Raji (cell line): ENCODE measurements around the gene VN1R5.
"Not testable (repeated sequence)": the region's sequence is repeated elsewhere in the genome, so short reads cannot be mapped to it uniquely, and the experiment has no call there.

ENCODE experiments used
- POLR2A ChIP-seq: IDR thresholded peaks from 2 replicates; pipeline ENCODE4 v1.6.1; 2011; ENCODE audit warnings: low read depth, low read length, control low read depth; ENCODE audit not compliant: insufficient read depth

The VN1R5 gene

DNA sequence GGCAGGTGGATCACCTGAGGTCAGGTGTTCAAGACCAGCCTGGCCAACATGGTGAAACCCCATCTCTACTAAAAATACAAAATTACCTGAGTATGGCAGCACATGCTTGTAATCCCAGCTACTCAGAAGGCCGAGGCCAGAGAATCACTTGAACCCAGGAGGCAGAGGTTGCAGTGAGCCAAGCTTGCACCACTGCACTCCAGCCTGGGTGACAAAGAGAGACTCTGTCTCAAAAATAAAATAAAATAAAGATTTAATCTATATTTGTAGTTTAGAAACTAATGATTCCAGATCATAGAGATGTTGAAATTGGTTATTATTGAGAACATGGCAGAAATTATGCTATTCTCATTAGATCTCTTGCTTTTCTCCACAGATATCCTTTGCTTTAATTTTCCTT lies at the start of gene VN1R5:
TSS of gene VN1R5 (plus strand) at position 301 of the 400 bp plus-strand sequence.
- not testable (repeated sequence) for TF ChIP-seq POLR2A

- TF ChIP-seq POLR2A = no peak
Observed at GRCh38 chr1:247209396-247209795, 46.5 kb upstream of the VN1R5 start.

- no peak for TF ChIP-seq POLR2A
Observed at GRCh38 chr1:247210062-247210375, 45.9 kb upstream of the VN1R5 start.

DNA sequence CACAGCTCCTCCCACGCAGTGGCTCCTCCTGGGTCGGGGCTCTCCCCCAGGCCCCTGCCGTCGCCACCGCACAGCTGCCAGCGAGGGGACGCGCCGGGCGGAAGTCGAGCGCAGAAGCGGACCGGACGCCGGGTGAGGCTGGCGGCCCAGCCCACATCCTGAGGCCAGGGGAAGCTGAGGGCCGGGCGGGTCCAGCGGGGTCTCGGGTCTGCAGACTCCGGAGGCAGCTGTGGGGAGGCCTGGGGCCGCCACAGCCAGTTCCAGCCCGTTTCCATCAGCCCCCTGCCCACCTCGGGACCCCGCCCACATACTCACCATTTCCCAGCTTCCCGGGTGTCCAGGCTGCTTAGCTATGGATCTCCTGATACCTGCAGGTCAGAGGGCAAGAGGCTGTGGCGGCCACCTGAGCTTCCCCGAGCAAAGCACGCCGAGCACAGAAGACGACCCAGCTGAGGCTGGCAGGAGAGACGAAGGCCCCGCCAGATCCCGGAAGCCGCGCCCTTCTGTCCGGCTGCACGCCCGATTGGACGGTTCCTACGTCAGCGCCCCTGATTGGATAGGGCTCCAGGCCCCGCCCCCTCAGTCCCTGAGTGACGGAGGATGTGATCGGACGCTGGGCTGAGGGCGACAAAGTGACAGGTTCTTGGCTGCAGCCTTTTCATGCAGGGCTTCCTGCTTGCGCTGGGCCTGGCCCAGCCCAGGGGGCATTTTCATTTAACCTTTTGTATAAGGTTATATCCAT lies 45.3 kb upstream of the VN1R5 start:
- peak; percentile 93 for TF ChIP-seq POLR2A

DNA sequence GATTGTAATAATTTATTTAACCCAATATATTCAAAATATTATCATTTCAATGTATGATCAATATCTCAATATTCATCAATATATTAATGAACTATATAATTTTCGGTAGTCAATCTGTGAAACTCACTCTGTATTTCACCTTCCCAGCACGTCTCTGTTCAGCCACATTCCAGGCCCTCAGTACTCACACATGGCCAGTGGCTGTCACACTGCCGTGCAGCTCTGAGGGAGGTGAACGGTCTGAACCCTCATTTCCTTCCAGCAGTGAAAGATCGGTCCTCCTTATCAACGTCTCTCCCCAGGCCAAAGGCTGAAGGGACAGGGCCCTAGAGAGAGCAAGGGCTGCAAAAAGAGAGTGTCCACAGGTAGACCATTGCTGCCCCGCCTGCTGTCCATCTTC lies 44.5 kb upstream of the VN1R5 start:
- no peak for TF ChIP-seq POLR2A

DNA sequence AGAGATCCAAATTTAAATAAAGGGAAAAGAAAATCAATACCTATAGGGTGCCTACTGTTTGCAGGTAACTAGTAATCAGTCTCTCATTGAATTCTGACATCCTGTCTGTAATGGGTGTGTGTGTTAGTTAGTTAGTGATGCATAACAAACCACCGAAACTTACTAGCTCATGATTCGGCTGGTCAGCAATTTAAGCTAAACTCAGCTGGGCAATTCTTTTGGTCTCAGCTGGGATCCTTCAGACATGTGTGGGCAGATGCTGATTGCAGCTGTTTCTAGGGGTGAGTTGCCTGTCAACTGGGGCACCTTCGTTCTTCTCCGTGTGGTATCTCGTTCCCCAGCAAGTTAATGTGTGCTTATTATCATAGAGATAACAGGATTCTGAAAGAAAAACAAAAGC lies 43.9 kb upstream of the VN1R5 start:
- no peak for TF ChIP-seq POLR2A

DNA sequence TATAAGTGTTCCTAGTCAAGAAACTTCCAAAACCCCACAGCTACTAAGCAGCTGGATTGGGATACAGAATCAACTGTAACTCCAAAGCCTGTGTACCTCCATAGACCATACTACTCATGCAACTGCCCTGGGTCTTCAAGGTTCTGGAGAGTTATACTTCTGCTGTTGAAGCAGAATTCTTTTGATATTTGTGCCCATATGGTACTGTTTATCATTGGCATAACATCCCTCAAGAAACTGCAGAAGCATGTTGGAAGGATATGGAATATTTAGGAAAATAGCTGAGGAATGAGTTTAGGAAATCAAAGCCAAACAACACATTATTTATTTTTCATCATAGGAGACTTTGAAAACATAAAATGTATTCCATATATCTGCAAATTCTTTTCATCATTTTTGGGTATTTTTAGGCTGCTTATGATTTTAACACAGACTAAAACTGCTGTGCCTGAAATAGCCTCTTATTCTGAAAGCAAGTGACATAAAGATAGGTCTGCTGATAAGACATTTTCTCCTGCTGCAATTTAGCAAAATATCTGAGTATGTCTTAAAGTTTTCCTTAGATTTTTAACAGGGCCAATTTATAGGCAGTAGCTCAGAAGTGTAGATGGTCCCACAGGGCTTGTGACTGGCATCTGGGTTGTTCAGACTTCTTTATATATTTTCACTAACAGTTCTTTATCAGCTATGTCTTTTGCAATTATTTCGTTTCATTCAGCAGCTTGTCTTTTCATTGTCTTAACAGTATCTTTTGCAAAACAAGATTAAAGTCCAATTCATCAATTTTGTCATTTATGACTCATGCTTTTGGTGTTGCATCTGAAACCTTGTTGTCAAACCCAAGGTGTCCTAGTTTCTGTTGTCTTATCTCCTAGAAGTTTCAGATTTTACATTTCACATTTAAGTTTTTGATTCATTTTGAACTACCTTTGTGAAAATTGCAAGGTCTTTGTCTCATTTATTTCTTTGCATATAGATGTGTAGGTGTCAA lies 43.0 kb upstream of the VN1R5 start:
- no peak for TF ChIP-seq POLR2A

- TF ChIP-seq POLR2A = no peak
Observed at GRCh38 chr1:247216261-247216660, 39.6 kb upstream of the VN1R5 start.

GRCh38 chr1:247218121-247218651 lies 37.7 kb upstream of the VN1R5 start:
- no peak for TF ChIP-seq POLR2A

- TF ChIP-seq POLR2A = no peak
Observed at GRCh38 chr1:247222840-247223239, 33.0 kb upstream of the VN1R5 start.

DNA sequence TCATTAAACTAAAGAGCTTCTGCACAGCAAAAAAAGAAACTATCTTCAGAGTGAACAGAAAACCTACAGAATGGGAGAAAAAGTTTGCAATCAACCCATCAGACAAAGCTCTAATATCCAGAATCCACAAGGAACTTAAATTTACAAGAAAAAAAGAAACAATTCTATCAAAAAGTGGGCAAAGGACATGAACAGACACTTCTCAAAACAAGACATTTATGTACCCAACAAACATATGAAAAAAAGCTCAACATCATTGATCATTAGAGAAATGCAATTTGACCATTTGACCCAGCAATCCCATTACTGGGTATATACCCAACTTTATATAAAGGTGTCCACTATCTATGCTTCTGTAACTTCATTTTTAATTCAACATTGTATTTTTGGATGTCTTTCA lies 31.1 kb upstream of the VN1R5 start:
- no peak for TF ChIP-seq POLR2A

GRCh38 chr1:247228133-247228532 lies 27.7 kb upstream of the VN1R5 start:
- no peak for TF ChIP-seq POLR2A

GRCh38 chr1:247241691-247242090 lies 14.2 kb upstream of the VN1R5 start:
- TF ChIP-seq POLR2A = no peak

DNA sequence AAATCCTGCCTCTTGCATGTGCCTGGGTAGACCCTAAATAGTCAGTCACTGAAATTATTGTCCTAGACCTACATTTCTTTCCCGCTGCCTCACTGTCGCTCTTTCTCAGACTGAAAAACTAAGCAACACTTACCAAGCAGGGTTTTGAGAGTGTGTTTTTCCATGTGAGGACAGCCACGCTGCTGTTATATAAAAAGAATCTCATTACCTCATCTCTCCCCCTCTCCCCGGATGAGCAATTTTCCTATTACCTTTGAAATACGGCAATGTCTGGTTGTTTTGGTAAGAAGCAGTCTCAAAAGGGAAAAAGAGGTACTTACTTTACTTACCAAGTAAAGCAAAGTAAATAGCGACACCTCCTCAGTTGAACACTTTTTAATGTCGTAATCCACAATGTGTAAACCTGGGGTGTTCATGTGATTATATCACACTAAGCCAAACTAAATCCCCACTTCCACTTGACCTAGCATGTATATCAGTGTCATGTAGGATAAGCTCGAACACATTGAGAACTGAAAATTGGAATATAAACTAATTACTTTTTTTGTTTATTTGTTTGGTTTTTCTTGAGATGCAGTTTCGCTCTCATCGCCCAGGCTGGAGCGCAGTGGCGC lies 12.2 kb upstream of the VN1R5 start:
- TF ChIP-seq POLR2A = no peak

DNA sequence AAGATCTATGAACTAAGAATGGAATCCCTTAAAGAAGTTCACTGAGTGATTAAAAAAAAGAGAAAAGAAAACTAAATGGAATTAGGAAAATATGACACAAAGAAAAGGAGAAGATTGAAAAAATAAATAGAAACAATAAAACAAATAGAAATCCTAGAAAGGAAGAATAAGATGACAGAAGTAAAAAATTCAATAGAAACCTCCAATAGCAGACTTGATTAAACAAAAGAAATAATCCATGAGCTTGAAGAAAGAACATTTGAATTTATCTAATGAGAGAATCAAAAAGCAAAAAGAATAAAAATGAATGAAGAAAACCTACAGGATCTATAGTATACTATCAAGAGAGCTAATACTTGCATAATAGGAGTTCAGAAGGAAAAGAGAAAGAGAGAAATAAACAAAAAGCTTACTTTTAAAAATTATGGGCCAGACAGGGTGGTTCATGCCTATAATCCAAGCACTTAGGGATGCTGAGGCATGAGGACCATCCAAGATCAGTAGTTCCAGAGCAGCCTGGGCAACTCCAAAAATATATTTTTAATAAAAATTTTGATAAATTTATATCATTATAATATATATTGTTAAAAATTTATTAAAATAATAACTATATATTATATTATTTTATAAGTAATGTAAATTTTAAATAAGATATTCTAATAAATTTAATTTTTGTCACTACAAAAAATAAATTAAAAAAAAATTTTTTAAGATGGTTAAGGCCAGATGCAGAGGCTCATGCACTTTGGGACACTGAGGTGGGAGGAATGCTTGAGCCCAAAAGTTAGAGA lies 9.4 kb upstream of the VN1R5 start:
- no peak for TF ChIP-seq POLR2A
